ENCODE results near the gene SPRED3. TPM values are rescaled to one million over a fixed set of nuclear protein-coding genes. Genes with fewer than 3 reads are reported as not detected.

SPRED3 gene
- polyA plus RNA-seq, 4 donors, result 0.85 to 2.7 (median 1.8) TPM

GRCh38 chr19:38355728-38356725 lies 32.5 kb upstream of the SPRED3 start:
- Histone ChIP-seq H3K36me3 (ENCODE audit: control insufficient read depth in 3 of 3, insufficient read depth in 2 of 3, low read depth in 1 of 3, low read length in 3 of 3) (no peaks in the 10 kb centered on the region), H3K4me1 (ENCODE audit: control insufficient read depth in 3 of 3, insufficient read depth in 2 of 3, low read depth in 1 of 3, low read length in 2 of 3) (peaks cover 0 to under 1% (median 0%) of the 10 kb centered on the region in 3 donors), H3K27me3 (ENCODE audit: control insufficient read depth in 3 of 3, insufficient read depth in 3 of 3, low read length in 3 of 3) (peaks cover 0 to 49% (median 0%) of the 10 kb centered on the region in 3 donors), H3K4me3 (ENCODE audit: low read depth in 1 of 3, low read length in 3 of 3) (no peak overlapping the region), H3K9me3 (ENCODE audit: control insufficient read depth in 2 of 2, insufficient read depth in 1 of 2, low read depth in 1 of 2, low read length in 1 of 2) (no peaks in the 10 kb centered on the region), H3K27ac (ENCODE audit: low read depth in 1 of 3, low read length in 2 of 3) (no peak overlapping the region)
- FAIRE-seq, result no peak
- WGBS, 3 donors, result 60 to 70% (median 63%) methylated on average over 16 of the region's 16 CpGs
- DNase-seq, result no peak

- FAIRE-seq (no peak), DNase-seq (no peak)
- Histone ChIP-seq H3K27me3 (ENCODE audit: control insufficient read depth in 3 of 3, insufficient read depth in 3 of 3, low read length in 3 of 3) (peaks cover 0 to 61% (median 0%) of the 10 kb centered on the region in 3 donors), H3K4me3 (ENCODE audit: low read depth in 1 of 3, low read length in 3 of 3) (no peak overlapping the region), H3K27ac (ENCODE audit: low read depth in 1 of 3, low read length in 2 of 3) (no peak overlapping the region), H3K9me3 (ENCODE audit: control insufficient read depth in 2 of 2, insufficient read depth in 1 of 2, low read depth in 1 of 2, low read length in 1 of 2) (no peaks in the 10 kb centered on the region), H3K36me3 (ENCODE audit: control insufficient read depth in 3 of 3, insufficient read depth in 2 of 3, low read depth in 1 of 3, low read length in 3 of 3) (no peaks in the 10 kb centered on the region), H3K4me1 (ENCODE audit: control insufficient read depth in 3 of 3, insufficient read depth in 2 of 3, low read depth in 1 of 3, low read length in 2 of 3) (peaks cover 0 to 15% (median 0%) of the 10 kb centered on the region in 3 donors)
- WGBS, 3 donors, result 18 to 41% (median 29%) methylated on average over 5 of the region's 5 CpGs
Measured at GRCh38 chr19:38358071-38358470, 30.4 kb upstream of the SPRED3 start.

GRCh38 chr19:38359242-38360021 lies 29.1 kb upstream of the SPRED3 start:
- no peak for FAIRE-seq
- H3K27me3 ChIP-seq (ENCODE audit: control insufficient read depth in 3 of 3, insufficient read depth in 3 of 3, low read length in 3 of 3), result peaks cover 0 to 55% (median 0%) of the 10 kb centered on the region in 3 donors
- peaks cover 0 to under 1% of the 10 kb centered on the region in 2 donors for H3K9me3 ChIP-seq (ENCODE audit: control insufficient read depth in 2 of 2, insufficient read depth in 1 of 2, low read depth in 1 of 2, low read length in 1 of 2)
- no peak overlapping the region for H3K27ac ChIP-seq (ENCODE audit: low read depth in 1 of 3, low read length in 2 of 3)
- peaks cover 0 to 15% (median 0%) of the 10 kb centered on the region in 3 donors for H3K4me1 ChIP-seq (ENCODE audit: control insufficient read depth in 3 of 3, insufficient read depth in 2 of 3, low read depth in 1 of 3, low read length in 2 of 3)
- no peak for DNase-seq
- no peak overlapping the region for H3K4me3 ChIP-seq (ENCODE audit: low read depth in 1 of 3, low read length in 3 of 3)
- H3K36me3 ChIP-seq (ENCODE audit: control insufficient read depth in 3 of 3, insufficient read depth in 2 of 3, low read depth in 1 of 3, low read length in 3 of 3), result no peaks in the 10 kb centered on the region
- WGBS, 3 donors, result 42 to 51% (median 49%) methylated on average over 17 to 18 of the region's 18 CpGs

DNA sequence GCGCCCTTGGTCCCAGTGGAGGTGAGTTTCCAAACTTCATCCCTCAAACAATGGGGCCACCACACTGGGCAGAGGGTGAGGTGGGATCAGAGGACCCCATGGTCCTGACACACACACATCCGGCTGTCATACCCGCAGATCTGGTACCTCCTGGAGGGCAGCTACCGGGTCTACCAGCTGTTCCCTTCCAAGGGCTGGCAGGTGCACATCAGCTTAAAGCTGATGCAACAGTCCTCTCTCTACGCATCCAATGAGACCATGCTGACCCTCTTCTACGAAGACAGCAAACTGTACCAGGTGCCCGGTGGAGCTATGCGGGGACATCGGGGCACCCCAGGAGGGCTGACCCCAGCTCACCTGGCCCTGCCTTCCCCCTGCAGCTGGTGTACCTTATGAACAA lies 28.1 kb upstream of the SPRED3 start:
- Histone ChIP-seq H3K36me3 (ENCODE audit: control insufficient read depth in 3 of 3, insufficient read depth in 2 of 3, low read depth in 1 of 3, low read length in 3 of 3) (no peaks in the 10 kb centered on the region), H3K27ac (ENCODE audit: low read depth in 1 of 3, low read length in 2 of 3) (no peak overlapping the region), H3K27me3 (ENCODE audit: control insufficient read depth in 3 of 3, insufficient read depth in 3 of 3, low read length in 3 of 3) (peaks cover 0 to 55% (median 0%) of the 10 kb centered on the region in 3 donors), H3K4me1 (ENCODE audit: control insufficient read depth in 3 of 3, insufficient read depth in 2 of 3, low read depth in 1 of 3, low read length in 2 of 3) (peaks cover 0 to 15% (median 0%) of the 10 kb centered on the region in 3 donors), H3K4me3 (ENCODE audit: low read depth in 1 of 3, low read length in 3 of 3) (no peak overlapping the region), H3K9me3 (ENCODE audit: control insufficient read depth in 2 of 2, insufficient read depth in 1 of 2, low read depth in 1 of 2, low read length in 1 of 2) (peaks cover 0 to 10% of the 10 kb centered on the region in 2 donors)
- FAIRE-seq (no peak), DNase-seq (no peak)
- 64 to 81% (median 81%) methylated on average over 9 of the region's 9 CpGs for WGBS, 3 donors

- no peak for DNase-seq
- peak overlapping the region in 2 of 3 donors; percentile 47 to 50 for H3K4me3 ChIP-seq (ENCODE audit: low read depth in 1 of 3, low read length in 3 of 3)
- peaks cover 0 to 10% of the 10 kb centered on the region in 2 donors for H3K9me3 ChIP-seq (ENCODE audit: control insufficient read depth in 2 of 2, insufficient read depth in 1 of 2, low read depth in 1 of 2, low read length in 1 of 2)
- peaks cover 0 to 54% (median 0%) of the 10 kb centered on the region in 3 donors for H3K27me3 ChIP-seq (ENCODE audit: control insufficient read depth in 3 of 3, insufficient read depth in 3 of 3, low read length in 3 of 3)
- 16 to 24% (median 21%) methylated on average over 23 of the region's 23 CpGs for WGBS, 3 donors
- no peak for FAIRE-seq
- H3K36me3 ChIP-seq (ENCODE audit: control insufficient read depth in 3 of 3, insufficient read depth in 2 of 3, low read depth in 1 of 3, low read length in 3 of 3), result no peaks in the 10 kb centered on the region
- H3K27ac ChIP-seq (ENCODE audit: low read depth in 1 of 3, low read length in 2 of 3), result no peak overlapping the region
- peaks cover 0 to 15% (median 0%) of the 10 kb centered on the region in 3 donors for H3K4me1 ChIP-seq (ENCODE audit: control insufficient read depth in 3 of 3, insufficient read depth in 2 of 3, low read depth in 1 of 3, low read length in 2 of 3)
Measured at GRCh38 chr19:38360839-38361631, 27.5 kb upstream of the SPRED3 start.

DNA sequence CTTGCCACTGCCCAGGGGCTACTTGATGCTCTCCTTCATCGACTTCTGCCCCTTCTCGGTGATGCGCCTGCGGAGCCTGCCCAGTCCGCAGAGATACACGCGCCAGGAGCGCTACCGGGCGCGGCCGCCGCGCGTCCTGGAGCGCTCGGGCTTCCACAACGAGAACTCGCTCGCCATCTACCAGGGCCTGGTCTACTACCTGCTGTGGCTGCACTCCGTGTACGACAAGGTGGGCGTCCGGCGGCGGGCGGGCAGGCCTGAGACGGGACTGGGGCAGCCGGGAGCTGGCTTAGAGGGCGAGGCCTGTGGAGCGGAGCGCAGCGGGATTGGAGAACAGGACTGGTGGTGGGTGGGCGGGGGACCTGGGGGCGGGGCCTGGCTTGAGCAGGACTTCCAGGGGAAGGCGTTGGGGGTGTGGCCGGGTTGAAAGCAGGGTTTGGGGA lies 26.8 kb upstream of the SPRED3 start:
- Histone ChIP-seq H3K27me3 (ENCODE audit: control insufficient read depth in 3 of 3, insufficient read depth in 3 of 3, low read length in 3 of 3) (peaks cover 0 to 48% (median 0%) of the 10 kb centered on the region in 3 donors), H3K4me3 (ENCODE audit: low read depth in 1 of 3, low read length in 3 of 3) (peak overlapping the region in 2 of 3 donors; percentile 47 to 50), H3K36me3 (ENCODE audit: control insufficient read depth in 3 of 3, insufficient read depth in 2 of 3, low read depth in 1 of 3, low read length in 3 of 3) (no peaks in the 10 kb centered on the region), H3K4me1 (ENCODE audit: control insufficient read depth in 3 of 3, insufficient read depth in 2 of 3, low read depth in 1 of 3, low read length in 2 of 3) (peaks cover 0 to 15% (median 0%) of the 10 kb centered on the region in 3 donors), H3K27ac (ENCODE audit: low read depth in 1 of 3, low read length in 2 of 3) (no peak overlapping the region), H3K9me3 (ENCODE audit: control insufficient read depth in 2 of 2, insufficient read depth in 1 of 2, low read depth in 1 of 2, low read length in 1 of 2) (peaks cover 0 to 10% of the 10 kb centered on the region in 2 donors)
- FAIRE-seq (no peak), DNase-seq (peak; percentile 62 to 84)
- 0 to 1% (median 1%) methylated on average over 21 to 37 of the region's 37 CpGs for WGBS, 3 donors

GRCh38 chr19:38362076-38362945 lies 26.2 kb upstream of the SPRED3 start:
- FAIRE-seq, result no peak
- Histone ChIP-seq H3K4me1 (ENCODE audit: control insufficient read depth in 3 of 3, insufficient read depth in 2 of 3, low read depth in 1 of 3, low read length in 2 of 3) (peaks cover 0 to 15% (median 0%) of the 10 kb centered on the region in 3 donors), H3K27ac (ENCODE audit: low read depth in 1 of 3, low read length in 2 of 3) (peak overlapping the region in 2 of 3 donors; percentile 2 to 59)

More at GRCh38 chr19:38362076-38362945, 26.2 kb upstream of the SPRED3 start:
- peaks cover 0 to 44% (median 0%) of the 10 kb centered on the region in 3 donors for H3K27me3 ChIP-seq (ENCODE audit: control insufficient read depth in 3 of 3, insufficient read depth in 3 of 3, low read length in 3 of 3)
- peak overlapping the region; percentile 38 to 50 (median 47) for H3K4me3 ChIP-seq (ENCODE audit: low read depth in 1 of 3, low read length in 3 of 3)
- WGBS, 3 donors, result 1 to 2% (median 2%) methylated on average over 62 to 68 of the region's 68 CpGs
- peak; percentile 63 to 66 for DNase-seq
- H3K9me3 ChIP-seq (ENCODE audit: control insufficient read depth in 2 of 2, insufficient read depth in 1 of 2, low read depth in 1 of 2, low read length in 1 of 2), result peaks cover 0 to 10% of the 10 kb centered on the region in 2 donors
- H3K36me3 ChIP-seq (ENCODE audit: control insufficient read depth in 3 of 3, insufficient read depth in 2 of 3, low read depth in 1 of 3, low read length in 3 of 3), result no peaks in the 10 kb centered on the region
